Middle frontal gyrus (tissue), 1 donor: ENCODE data around the gene COA7.
"Not testable (repeated sequence)": the region's sequence is repeated elsewhere in the genome, so short reads cannot be mapped to it uniquely, and the experiment has no call there.

ENCODE experiments used
- DNase-seq: peaks from one replicate; pipeline ENCODE4 v3.0.0-alpha.2; 2015; ENCODE audit warnings: low spot score; ENCODE audit errors: extremely low spot score

COA7 gene

DNA sequence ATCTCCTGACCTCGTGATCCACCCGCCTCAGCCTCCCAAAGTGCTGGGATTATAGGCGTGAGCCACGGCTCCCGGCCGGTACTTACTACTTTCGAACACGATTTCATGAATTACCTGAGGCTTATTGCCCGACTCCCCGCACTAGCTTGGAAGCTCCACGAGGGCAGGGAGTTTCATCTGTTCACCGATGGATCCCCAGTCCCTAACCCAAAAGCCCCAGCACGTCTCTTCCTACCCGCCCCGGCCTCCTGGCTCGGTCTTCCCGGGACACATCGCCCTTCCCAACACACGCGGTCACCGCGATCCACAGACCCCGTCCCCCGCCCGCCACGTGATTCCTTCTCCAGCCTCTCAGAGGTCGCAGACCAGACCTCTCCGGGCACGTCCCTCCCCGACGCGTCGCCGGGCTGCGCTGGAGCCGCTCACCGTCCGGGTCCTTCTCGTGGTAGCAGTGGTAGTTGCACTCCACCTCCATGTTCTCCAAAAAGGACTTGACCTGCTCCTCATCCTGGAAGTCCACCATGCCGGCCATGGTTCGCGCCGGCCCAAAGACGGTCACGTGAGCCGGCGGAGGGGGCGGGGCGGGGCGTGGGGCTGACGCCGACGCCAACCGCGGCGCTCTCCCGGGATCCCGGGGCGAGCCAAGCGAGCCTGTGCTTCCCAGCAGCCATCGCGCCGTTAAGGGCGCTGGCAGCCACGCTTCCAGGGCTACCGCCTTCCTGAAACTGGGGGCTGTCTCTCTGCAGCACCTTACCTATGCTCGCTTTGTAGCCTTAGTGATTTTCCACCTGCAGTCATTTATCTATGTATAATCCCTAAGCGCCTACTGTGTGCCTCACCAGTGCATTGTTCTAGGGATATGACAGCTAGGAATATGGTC lies at the start of gene COA7:
COA7 (minus strand) TSS at position 553 of the 880 bp plus-strand sequence; CDS start at position 532, 21 bp downstream.
- DNase-seq: peak; percentile 87

DNA sequence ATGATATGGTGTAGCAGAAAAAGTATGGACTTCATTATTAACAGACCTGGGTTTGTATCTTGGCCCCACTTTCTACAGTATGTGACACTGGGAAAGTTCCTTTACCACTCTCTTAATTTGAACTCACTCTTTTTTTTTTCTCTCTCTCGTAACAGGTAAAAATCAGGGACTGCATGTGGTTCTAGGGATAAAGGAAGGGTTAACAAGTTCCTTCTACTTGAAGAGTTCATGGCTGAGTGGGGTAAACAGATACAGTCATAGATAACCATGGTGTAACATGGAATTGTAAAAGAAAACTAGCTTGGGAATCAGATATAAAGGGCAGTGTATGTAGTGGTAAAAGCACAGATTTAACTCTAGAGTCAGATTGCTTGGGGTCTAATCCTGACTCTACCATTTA lies 49.3 kb upstream of the COA7 start:
- no peak for DNase-seq

DNA sequence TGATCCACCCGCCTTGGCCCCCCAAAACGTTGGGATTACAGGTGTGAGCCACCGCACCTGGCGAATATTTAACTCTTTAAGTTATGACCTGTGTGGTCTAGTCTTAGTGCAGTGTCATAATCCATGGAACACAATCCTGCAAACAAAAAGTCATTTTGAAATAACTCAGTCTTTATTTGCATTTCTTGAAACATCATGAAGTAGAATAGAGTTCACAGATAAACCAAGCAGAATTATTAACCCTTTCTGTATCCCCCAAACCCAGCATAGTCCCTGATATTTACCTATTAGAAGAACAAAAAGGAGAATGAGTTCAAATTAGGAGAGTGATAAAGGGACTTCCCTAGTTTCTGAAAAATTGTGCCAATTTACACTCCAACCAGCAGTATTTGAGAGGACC lies 48.0 kb upstream of the COA7 start:
- DNase-seq: no peak

DNA sequence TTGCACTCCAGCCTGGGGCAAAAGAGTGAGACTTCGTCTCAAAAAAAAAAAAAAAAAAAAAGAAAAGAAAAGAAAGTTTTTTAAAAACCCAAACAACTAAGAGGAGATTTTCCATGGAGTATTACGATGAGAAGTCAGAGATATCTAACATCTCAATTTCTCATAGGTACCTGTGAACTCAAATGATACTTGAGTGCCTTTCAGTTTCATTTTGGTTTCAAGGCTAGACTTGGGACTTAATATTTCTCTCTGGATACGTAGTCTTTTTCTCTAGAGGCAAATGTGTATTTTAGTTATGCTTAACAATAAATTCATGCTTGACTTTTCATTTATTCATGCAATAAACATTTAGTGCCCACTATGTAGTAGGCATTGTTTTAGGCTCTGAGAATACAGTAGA lies 43.1 kb upstream of the COA7 start:
- DNase-seq: no peak

DNA sequence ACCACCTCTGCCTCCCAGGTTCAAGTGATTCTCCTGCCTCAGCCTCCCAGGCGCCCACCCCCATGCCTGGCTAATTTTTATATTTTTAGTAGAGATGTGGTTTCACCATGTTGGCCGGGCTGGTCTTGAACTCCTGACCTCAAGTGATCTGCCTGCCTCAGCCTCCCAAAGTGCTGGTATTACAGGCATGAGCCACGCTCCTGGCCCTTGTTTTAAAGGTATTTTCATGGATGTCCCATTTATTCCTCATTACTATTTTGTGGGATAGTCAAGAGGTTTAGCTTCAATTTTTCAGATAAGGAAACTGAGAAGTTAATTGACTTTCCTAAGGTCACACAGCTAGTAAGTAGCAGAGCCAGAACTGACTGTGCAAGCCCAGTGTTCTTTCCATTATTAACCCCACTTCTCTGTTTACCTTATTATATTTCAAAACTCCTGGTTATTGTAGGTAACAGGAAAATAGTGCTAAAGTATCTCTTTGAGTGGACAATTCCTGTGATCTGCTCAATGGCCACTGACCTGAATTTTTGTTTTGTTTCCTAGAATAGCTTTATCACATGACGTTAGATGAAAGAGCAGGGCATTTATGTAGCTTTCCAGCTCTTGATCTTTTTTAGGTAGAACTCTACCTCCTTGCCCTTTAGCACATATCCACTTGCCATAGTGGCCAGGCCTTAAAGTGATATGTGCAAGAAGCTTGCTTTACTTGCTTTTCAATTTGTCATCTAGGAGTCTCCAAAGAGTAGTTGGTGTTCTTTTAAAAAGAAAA lies 41.7 kb upstream of the COA7 start:
- no peak for DNase-seq

DNA sequence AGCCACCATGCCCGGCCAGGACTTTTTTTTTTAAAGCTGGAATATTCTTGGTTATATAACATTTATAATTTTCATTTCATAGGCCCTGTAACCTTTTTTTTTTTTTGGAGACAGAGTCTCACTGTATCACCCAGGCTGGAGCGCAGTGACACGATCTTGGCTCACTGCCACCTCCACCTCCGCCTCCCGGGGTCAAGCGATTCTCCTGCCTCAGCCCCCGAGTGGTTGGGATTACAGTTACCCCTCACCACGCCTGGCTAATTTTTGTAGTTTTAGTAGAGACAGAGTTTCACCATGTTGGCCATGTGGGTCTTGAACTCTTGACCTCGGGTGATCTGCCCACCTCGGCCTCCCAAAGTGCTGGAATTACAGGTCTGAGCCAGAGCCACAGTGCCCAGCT lies 40.7 kb upstream of the COA7 start:
- no peak for DNase-seq

DNA sequence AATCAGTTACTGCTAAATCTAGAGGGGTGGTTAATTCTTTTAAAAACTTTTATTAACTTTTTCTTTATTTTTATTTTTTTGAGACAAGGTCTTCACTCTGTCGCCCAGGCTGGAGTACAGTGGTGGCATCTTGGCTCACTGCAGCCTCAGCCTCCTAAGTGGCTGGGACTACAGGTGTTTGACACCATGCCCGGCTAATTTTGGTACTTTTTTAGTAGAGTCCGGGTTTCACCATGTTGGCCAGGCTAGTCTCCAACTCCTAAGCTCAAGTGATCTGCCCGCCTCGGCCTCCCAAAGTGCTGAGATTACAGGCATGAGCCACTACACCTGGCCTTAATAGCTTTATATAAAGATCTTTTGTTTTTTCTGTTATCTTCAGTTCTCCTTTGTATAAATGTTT lies 40.0 kb upstream of the COA7 start:
- DNase-seq: no peak

DNA sequence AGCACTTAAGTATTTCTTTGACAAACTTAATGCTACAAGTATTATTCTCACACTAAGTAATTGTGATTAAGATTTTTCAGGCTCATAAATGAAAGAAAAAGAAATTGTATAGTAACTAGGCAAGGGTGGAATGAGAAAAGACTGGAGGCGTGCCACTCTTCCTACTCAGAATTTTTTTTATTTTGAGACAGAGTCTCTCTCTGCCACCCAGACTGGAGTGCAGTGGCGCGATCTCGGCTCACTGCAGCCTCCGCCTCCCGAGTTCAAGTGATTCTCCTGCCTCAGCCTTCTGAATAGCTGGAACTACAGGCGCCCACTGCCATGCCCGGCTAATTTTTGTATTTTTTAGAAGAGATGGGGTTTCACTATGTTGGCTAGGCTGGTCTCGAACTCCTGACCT lies 37.2 kb upstream of the COA7 start:
- not testable (repeated sequence) for DNase-seq

DNA sequence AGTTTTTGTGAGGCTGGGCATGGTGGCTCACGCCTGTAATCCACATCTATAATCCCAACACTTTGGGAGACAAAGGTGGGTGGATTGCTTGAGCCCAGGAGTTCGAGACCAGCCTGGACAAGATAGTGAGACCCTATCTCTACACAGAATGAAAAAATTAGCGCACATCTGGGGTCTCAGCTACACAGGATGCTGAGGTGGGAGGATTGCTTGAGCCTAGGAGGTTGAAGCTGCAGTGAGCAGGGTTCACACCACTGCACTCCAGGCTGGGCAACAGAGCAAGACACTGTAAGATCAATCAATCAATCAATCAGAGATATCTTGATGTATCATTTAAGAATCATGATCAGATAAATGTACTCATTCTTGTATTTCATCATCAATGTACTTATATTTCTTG lies 35.2 kb upstream of the COA7 start:
- DNase-seq: no peak

DNA sequence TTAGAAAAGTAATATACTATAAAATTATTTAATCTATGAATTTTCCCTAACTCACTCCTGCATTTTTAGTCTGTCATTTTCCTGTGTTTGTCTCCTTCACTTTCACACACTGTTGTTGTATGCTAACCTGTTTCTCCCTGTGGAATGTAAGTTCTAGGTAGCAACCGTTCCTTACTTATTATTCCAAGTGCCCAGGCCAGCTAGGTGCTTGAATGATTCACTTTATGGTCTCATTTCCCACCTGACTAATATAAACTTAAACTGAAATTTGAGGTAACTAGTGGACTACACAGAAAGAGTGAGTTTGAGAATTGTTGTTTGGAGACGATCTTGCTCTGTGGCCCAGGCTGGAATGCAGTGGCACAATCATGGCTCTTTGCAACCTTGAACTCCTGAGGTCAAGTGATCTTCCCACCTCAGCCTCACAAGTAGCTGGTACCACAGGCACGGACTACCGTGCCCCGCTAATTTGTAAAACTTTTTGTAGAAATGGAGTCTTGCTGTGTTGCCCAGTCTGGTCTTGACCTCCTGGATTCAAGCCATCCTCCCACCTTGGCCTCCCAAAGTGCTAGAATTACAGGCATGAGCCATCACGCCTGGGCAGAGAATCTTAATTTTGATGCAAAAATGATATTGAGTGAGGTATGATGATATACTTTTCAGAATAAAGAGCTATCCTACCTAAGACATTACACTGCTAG lies 30.0 kb upstream of the COA7 start:
- no peak for DNase-seq

DNA sequence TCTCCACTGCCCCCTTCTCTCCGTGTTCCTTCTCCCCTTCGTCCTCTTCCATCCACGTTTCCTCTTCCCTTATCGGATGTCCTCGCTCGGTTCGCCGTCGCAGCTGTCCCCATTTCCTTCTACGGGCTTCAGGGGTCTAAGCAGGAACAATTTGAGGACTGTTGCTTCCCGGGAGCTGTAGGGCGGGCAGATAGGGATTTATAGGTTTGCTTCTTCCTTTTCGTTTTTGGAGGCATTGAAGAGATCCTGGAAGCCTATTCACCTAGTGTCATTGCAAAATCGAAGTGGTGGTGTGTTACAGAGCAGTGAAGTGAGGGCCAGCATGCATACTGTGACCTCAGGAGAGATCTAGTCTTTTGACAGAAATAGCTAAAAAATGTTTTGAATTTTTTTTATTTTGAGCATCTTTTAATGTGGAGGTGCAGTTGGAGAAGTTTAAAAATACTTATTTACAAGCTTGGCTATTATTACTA lies 29.0 kb upstream of the COA7 start:
- no peak for DNase-seq

DNA sequence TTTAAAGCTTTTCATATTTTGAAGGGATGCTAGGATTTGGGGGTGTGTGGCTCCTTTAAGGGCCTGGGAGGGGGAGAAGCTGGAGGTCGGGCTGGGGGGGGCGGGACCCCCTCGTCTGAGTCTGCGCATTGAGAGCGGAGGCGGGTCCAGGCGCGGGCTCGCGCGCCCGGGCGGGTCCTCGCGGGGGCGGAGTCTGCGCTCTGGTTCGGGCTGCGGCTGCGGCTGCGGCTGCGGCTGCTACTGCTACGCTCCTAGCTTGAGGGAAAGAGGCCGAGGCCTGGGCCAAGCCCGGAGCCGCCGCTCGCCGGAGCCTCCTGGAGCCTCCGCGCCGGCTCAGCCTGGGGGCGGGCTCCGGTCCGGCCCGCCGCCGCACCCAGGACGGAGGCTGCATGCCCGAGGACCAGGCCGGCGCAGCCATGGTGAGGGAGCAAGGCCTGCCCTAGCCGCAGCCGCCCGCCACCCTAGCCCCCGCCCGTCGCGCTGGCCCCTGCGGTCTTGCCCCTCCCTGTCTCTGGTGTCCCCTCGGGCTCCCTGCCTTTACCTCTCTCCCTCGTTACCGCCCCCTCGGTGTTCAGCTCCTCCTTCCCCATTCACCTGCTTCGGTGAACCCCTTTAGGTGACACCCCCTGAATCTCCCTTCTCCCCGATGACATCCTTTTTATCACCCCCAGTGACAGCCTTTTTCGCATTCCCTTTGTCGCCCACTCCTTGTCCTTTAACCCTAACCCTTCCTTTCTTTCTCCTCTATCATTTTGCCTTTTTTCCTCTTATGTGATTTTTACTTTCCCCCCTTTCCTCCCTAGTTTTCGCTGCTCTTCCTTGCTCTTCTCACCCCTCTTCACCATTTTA lies 28.3 kb upstream of the COA7 start, which contains the start of gene ZYG11B:
ZYG11B (plus strand) TSS at position 189 of the 849 bp plus-strand sequence; CDS start at position 390, 201 bp downstream.
- DNase-seq: peak; percentile 76

DNA sequence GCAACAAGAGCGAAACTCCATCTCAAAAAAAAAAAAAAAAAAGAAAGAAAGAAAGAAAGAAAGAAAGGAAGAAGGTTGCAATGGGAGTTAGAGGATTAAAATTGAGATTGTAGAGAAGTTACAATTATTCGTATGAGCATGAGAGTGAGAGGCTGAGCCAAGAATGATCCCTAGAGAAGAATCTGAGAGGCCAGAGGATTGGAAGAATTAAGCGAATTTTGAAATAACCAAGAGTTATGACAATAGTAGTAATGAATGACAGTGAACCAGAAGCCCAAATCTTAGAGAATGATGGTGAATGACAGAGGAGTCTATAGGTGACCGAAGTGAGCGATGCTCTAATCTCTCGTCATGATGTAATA lies 27.7 kb upstream of the COA7 start:
- no peak for DNase-seq

DNA sequence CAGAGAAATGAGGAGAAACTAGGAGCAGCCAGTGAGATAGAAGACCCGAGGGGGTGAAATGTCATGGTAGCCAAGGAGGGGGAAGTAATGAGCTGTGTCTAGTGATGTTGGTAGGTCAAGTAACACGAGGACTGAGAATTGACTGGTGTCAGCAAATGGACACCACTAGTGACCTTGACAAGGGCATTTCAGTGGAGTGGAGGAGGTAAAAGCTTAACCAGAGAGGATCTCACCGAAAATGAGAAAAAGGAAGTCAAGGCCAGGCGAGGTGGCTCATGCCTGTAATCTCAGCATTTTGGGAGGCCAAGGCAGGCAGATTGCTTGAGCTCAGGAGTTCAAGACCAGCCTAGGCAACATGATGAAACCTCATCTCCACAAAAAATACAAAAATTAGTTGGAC lies 25.1 kb upstream of the COA7 start:
- DNase-seq: no peak

DNA sequence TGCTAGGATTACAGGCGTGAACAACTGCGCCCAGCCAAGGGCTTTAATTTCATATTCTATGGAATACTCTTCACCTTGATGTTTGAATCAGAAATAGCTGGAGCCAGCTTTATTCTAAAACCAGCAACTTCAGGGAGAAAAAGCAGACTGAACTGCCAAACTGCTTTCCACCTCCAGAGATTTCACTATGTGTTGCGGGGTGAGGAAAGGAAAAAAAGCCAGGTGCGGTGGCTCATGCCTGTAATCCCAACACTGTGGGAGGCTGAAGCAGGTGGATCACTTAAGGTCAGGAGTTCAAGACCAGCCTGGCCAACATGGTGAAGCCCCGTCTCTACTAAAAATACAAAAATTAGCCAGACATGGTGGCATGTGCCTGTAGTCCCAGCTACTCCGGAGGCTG lies 17.1 kb upstream of the COA7 start:
- DNase-seq: not testable (repeated sequence)

DNA sequence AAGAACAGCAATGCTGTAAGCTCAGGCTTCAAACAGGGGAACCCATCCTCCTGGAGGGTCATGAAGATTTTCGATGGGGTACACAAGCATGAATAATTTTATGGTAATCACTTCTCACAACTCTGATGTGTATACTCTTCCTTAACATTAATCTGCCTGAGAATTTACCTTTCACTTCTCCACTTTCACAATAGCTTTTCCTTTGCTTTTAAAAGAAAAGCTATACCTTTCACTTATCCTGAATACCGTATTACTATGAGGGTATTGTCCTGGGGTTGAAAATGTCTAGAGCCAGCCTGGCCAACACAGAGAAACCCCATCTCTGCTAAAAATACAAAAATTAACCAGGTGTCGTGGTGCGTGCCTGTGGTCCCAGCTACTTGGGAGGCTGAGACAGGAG lies 15.4 kb upstream of the COA7 start:
- no peak for DNase-seq

DNA sequence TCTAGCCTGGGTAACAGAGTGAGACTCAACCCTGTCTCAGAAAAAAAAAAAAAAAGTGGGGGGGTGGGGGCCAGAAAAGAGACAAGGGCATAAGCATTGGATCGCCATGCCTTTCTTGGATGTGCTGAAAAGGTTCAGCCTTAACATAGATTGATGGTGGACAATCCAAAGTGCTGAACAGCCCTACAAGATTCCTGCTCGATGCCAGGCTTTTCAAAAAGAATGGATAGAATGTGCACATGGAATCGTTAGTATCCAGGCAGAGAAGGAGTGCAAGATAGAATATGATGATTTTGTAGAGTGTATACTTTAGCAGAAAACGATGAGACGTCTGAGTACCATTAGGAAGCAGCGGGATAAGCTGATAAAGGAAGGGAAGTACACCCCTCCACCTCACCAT lies 10.9 kb upstream of the COA7 start:
- DNase-seq: no peak

DNA sequence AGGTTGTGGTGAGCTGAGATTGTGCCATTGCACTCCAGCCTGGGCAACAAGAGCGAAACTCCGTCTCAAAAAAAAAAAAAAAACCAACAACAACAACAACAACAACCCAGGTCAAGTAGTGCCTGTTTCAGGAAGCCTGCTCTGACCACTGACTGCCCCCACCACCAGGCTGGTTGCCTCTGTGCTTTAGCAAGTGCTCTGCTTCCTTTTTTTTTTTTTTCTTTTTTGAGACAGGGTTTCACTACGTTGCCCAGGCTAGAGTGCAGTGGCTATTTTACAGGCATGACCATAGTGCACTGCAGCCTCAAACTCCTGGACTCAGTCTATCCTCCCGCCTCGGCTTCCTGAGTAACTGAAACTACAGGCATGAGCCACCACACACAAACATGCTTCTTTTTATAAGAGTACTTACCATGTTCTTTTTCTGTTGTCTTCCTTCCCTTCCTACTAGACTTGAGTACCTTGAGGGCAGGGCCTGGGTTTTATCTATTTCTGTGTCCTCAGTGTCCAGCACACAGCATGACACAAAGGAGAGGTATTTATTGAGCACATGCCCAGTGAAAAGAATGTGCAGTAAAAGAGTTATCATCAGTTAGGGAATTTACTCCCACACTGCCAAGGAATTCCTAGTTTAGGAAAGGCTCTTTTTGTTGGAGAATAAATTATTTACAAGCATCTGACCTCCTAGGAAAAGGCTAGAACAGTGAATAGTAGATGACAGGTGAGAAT lies 9.9 kb upstream of the COA7 start:
- no peak for DNase-seq

DNA sequence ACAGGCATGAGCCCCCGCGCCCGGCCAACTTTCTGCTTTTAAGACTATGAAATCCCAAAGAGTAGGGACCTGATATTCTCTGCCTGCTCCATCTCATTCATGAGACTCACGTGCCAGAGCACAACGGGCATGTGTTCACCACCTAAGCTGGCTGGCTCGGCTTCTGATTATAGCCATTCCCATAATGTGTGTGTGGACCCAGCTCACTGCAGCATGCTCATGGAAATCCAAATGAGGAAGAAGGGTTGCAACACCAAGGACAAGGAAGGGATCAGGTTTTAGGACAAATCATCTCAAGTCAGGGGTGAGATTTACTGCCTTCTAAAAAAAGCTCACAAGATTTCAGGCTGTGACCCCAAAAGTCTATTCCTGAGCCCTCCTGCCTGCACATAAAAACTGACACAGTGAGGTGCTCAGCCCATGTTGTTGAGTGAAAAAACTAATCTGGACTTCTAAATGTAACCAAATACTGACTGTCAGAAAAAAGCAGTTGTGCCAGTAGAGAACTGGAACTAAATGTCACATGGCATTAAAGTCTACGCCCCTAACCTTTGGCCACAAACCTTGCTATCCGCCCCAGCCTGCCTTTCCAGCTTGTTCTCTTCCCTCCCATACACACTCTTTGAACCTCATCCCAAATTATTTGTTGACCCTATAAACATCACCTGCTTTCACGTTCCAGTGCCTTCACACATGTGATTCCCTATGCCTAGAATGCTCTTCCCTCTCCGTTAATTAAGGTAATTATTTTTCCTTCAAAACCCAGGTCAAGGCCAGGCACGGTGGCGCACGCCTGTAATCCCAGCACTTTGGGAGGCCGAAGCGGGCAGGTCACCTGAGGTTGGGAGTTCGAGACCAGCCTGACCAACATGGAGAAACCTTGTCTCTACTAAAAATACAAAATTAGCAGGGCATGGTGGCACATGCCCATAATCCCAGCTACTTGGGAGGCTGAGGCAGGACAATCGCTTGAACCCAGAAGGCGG lies 9.1 kb upstream of the COA7 start:
- DNase-seq: no peak
